A673 (cell line): ENCODE measurements around the gene CDKN2B. TPM values are rescaled to one million over a fixed set of nuclear protein-coding genes. Genes with fewer than 3 reads are reported as not detected.

Experiments used
- BruUV-seq: library from RNA; stranded (reverse); fragments of 400-500 nt; replicated peaks from 2 replicates; lab custom pipeline; 2021; lab: Mats Ljungman, UMichigan
- CTCF ChIA-PET: fragments of 300-600 bp; sonication (Branson Sonifier 250); formaldehyde crosslinking; loops from one replicate; lab custom pipeline; 2022; ENCODE audit warnings: antibody characterized with exemption; lab: Charles Lee
- POLR2A ChIA-PET: fragments of 300-600 bp; sonication (Branson Sonifier 250); formaldehyde crosslinking; loops from one replicate; lab custom pipeline; 2022; ENCODE audit warnings: antibody characterized with exemption; ENCODE audit not compliant: low non-redundant PET; lab: Charles Lee
- DNase-seq: peaks from one replicate; pipeline ENCODE4 v3.0.0-alpha.2; 2015; ENCODE audit warnings: low spot score
- H3K27ac ChIP-seq: fragments of 200-600 bp; sonication (generic); 2 replicates; pipeline ENCODE4 v1.5.1; 2016; ENCODE audit warnings: mixed run types, low read depth, mild to moderate bottlenecking, mixed read lengths, antibody characterized with exemption, low read length; ENCODE audit not compliant: poor library complexity, severe bottlenecking
- H3K27me3 ChIP-seq: fragments of 200-600 bp; sonication (generic); replicated peaks from 2 replicates; pipeline ENCODE4 v1.6.1; 2017; ENCODE audit warnings: mixed run types, low read depth, mild to moderate bottlenecking, mixed read lengths, antibody characterized with exemption, low read length; ENCODE audit not compliant: insufficient read depth, poor library complexity
- H3K36me3 ChIP-seq: fragments of 200-600 bp; sonication (generic); 2 replicates; pipeline ENCODE4 v1.6.1; 2016; ENCODE audit warnings: mixed run types, mild to moderate bottlenecking, mixed read lengths, antibody characterized with exemption, low read length; ENCODE audit not compliant: insufficient read depth, poor library complexity, severe bottlenecking
- H3K4me1 ChIP-seq: fragments of 200-600 bp; sonication (generic); 2 replicates; pipeline ENCODE4 v1.6.1; 2017; ENCODE audit warnings: mixed run types, mild to moderate bottlenecking, mixed read lengths, antibody characterized with exemption, low read length; ENCODE audit not compliant: insufficient read depth, poor library complexity, severe bottlenecking
- H3K4me3 ChIP-seq: fragments of 200-600 bp; sonication (generic); 2 replicates; pipeline ENCODE4 v1.5.1; 2016; ENCODE audit warnings: low read depth, mixed run types, mild to moderate bottlenecking, mixed read lengths, low read length; ENCODE audit not compliant: poor library complexity, severe bottlenecking
- H3K9me3 ChIP-seq: fragments of 200-600 bp; sonication (generic); 2 replicates; pipeline ENCODE4 v1.6.1; 2016; ENCODE audit warnings: mixed run types, low read depth, mild to moderate bottlenecking, mixed read lengths, antibody characterized with exemption, low read length; ENCODE audit not compliant: poor library complexity, severe bottlenecking
- CTCF ChIP-seq: fragments of 300-800, 200-600 bp; sonication (generic); conservative IDR thresholded peaks from 2 replicates; pipeline ENCODE4 v1.5.1; 2017; ENCODE audit warnings: low read depth, mild to moderate bottlenecking, antibody characterized with exemption, low read length, moderate library complexity, mixed read lengths
- EZH2 ChIP-seq: fragments of 200-600 bp; sonication (generic); IDR thresholded peaks from 2 replicates; pipeline ENCODE4 v1.6.1; 2017; ENCODE audit warnings: borderline replicate concordance, low read depth, mild to moderate bottlenecking, mixed read lengths, antibody characterized with exemption, low read length; ENCODE audit not compliant: poor library complexity, severe bottlenecking
- intact Hi-C: fragments of 100-400 bp; cut with micrococcal nuclease; formaldehyde crosslinking; loops from one replicate; pipeline ENCODE4 v1.10.0; 2022; ENCODE audit not compliant: unreplicated experiment
- total RNA-seq: library from RNA; stranded (reverse); gene quantifications from 2 replicates; pipeline ENCODE4 v1.2.3, GENCODE V29; 2021

CDKN2B gene
- total RNA-seq, 1 experiment from 2014 or later: not detected

DNA sequence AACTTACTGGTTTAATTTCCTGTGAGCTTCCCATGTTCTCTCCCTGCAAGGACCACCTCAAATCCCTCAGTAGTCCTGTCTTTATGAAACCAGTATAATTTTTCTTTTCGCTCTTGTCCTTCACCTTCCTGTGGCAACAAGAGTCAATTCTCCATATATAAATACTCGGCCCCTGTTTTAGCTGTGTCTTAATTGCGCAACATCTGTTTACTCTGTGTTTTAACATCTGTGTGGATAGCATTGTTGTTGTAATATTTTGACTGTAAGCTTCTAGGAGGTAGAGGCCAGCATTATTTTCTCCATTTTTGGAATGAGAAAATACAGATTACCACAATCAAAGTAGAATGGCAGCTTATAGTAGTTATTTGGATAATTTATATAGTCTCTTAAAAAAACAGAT lies 30.2 kb upstream of the CDKN2B start:
- Histone ChIP-seq H3K27me3 (no peaks in the 10 kb centered on the region), H3K4me3 (no peak overlapping the region)
- intact Hi-C loops: no loop called here

GRCh38 chr9:22037954-22038690 lies 29.0 kb upstream of the CDKN2B start:
- H3K4me3 ChIP-seq: no peak overlapping the region
- H3K9me3 ChIP-seq: no peaks in the 10 kb centered on the region
- ChIA-PET POLR2A (no interaction called here), CTCF (no interaction called here)
- BruUV-seq: no TSS peak
- no peaks in the 10 kb centered on the region for H3K36me3 ChIP-seq
- no peak for DNase-seq
- TF ChIP-seq CTCF: no peak
- TF ChIP-seq EZH2: no peak
- no peaks in the 10 kb centered on the region for H3K27me3 ChIP-seq
- no peaks in the 10 kb centered on the region for H3K4me1 ChIP-seq
- intact Hi-C loops: no loop called here
- H3K27ac ChIP-seq: no peak overlapping the region

More for the DNA sequence above, 30.2 kb upstream of the CDKN2B start:
- DNase-seq: no peak
- TF ChIP-seq CTCF (no peak), EZH2 (no peak)
- BruUV-seq: no TSS peak
- Histone ChIP-seq H3K9me3 (no peaks in the 10 kb centered on the region), H3K4me1 (no peaks in the 10 kb centered on the region), H3K36me3 (no peaks in the 10 kb centered on the region), H3K27ac (no peak overlapping the region)
- POLR2A ChIA-PET: no interaction called here
- CTCF ChIA-PET: no interaction called here

DNA sequence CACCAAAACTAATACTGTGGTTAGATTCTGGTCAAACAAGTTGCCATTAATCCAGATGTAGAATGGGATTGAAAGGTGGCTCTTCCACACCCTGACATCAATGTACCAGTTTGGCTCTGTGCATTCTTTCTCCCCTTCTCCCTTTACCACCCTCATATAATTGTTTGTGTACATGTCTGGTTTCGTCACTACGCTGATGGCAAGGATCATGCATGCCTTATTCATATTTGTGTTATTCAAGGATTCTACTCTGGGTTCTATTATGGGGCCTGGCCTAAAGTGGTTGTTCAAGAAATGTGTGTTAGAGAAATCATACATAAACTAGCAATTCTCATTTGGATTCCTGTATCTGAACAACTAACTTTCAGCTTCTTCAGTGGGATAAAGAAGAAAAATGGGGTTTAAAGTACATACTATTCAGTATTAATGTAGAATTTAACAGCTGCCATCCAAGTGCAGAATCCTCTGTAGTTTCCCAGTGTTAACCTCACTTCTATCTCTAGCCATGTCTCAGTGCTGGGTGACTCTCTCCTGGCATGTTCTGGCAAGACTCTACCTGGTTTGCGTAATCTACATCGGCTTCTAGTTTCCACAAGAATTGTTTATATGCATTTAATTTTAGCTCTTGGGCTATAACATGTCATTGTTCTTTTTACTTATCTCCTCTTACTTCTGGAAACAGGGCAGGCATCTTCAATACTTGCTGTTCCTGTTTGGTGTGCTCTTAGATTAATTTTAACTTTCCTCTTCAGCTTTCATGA lies 27.9 kb upstream of the CDKN2B start:
- no peak for DNase-seq
- intact Hi-C loops: no loop called here
- no peak for TF ChIP-seq CTCF
- TF ChIP-seq EZH2: no peak
- CTCF ChIA-PET: no interaction called here
- H3K27me3 ChIP-seq: no peaks in the 10 kb centered on the region
- no peaks in the 10 kb centered on the region for H3K4me1 ChIP-seq
- H3K9me3 ChIP-seq: no peaks in the 10 kb centered on the region
- no peak overlapping the region for H3K4me3 ChIP-seq
- no peak overlapping the region for H3K27ac ChIP-seq
- no peaks in the 10 kb centered on the region for H3K36me3 ChIP-seq
- POLR2A ChIA-PET: no interaction called here
- BruUV-seq: no TSS peak
